ENCODE data around the gene GRN. TPM values are rescaled to one million over a fixed set of nuclear protein-coding genes. Genes with fewer than 3 reads are reported as not detected.

GRN gene
- total and polyA plus RNA-seq, 9 of the 15 experiments (the other 6 are each of a cell fraction or from before 2014, with no cell fraction given) = 5.4 to 75.3 (median 20.7) TPM

GRCh38 chr17:44344939-44345453 lies at the start of gene GRN (continued):
- TF ChIP-seq TEAD4 (IDR thresholded peaks at IDR 0.05; ENCODE audit: low read length) = peak; percentile 68
- peak; percentile 60; the same call in 1 of the 2 replicates for TF ChIP-seq TEAD4 (CRISPR knock-in tag; IDR thresholded peaks at IDR 0.05; ENCODE audit: borderline replicate concordance)
- peak; percentile 99 for TF ChIP-seq PHF20 (IDR thresholded peaks at IDR 0.05; ENCODE audit: partially characterized antibody)
- no peak for TF ChIP-seq ZNF592 (IDR thresholded peaks at IDR 0.05)
- TF ChIP-seq MXD1 (CRISPR knock-in tag; IDR thresholded peaks at IDR 0.05; ENCODE audit: borderline replicate concordance, poor library complexity, severe bottlenecking) = no peak
- TF ChIP-seq ELK3 (CRISPR knock-in tag; IDR thresholded peaks at IDR 0.05) = no peak
- TF ChIP-seq ZNF124 (CRISPR knock-in tag; IDR thresholded peaks at IDR 0.05) = no peak
- TF ChIP-seq HDAC2 (IDR thresholded peaks at IDR 0.05) = peak; percentile 85
- TF ChIP-seq ZNF449 (CRISPR knock-in tag; IDR thresholded peaks at IDR 0.05) = no peak
- TF ChIP-seq ZNF740 (CRISPR knock-in tag; IDR thresholded peaks at IDR 0.05) = 0 out of 2 replicates have a peak, but pooled peaks have one; percentile 23
- no peak for TF ChIP-seq ZNF740 (tag; IDR thresholded peaks at IDR 0.05)
- TF ChIP-seq EHMT2 (IDR thresholded peaks at IDR 0.05) = no peak
- 0 out of 2 replicates have a peak, but pooled peaks have one; percentile 23 for TF ChIP-seq TCF3 (CRISPR knock-in tag; IDR thresholded peaks at IDR 0.05)
- peak; percentile 92 for TF ChIP-seq ARID4B (CRISPR knock-in tag; IDR thresholded peaks at IDR 0.05)
- TF ChIP-seq ETV1 (tag; conservative IDR thresholded peaks at IDR 0.05; ENCODE audit: low read depth) = 0 out of 2 replicates have a peak, but pooled peaks have one; percentile 45

Data from K562 (cell line).